Measurements from ENCODE around the gene CFB. TPM values are rescaled to one million over a fixed set of nuclear protein-coding genes. Genes with fewer than 3 reads are reported as not detected.

The CFB gene
- total and polyA plus RNA-seq, 2 of the 13 experiments (the other 11 are each of a cell fraction or from before 2014, with no cell fraction given): 171 to 513 TPM

DNA sequence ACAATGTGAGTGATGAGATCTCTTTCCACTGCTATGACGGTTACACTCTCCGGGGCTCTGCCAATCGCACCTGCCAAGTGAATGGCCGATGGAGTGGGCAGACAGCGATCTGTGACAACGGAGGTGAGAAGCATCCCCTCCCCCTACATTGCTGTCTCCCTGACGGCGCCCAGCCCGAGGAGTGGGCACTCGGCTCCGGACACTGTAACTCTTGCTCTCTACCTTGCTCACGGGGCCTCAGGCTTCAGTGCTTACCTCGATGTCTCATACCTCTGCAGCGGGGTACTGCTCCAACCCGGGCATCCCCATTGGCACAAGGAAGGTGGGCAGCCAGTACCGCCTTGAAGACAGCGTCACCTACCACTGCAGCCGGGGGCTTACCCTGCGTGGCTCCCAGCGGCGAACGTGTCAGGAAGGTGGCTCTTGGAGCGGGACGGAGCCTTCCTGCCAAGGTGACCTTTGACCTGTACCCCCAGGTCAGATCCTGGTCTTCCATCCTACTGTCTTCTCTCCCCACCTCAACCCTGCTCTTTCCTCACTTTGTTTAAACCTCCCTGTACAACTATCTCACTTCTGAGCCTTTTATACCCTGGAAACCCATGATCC, 1.3 kb downstream of the CFB start (continued):
- TF ChIP-seq, protein P1, sequence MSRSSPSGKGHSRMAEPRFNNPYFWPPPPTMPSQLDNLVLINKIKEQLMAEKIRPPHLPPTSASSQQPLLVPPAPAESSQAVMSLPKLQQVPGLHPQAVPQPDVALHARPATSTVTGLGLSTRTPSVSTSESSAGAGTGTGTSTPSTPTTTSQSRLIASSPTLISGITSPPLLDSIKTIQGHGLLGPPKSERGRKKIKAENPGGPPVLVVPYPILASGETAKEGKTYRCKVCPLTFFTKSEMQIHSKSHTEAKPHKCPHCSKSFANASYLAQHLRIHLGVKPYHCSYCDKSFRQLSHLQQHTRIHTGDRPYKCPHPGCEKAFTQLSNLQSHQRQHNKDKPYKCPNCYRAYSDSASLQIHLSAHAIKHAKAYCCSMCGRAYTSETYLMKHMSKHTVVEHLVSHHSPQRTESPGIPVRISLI (CRISPR knock-in tag; IDR thresholded peaks at IDR 0.05; ENCODE audit: borderline replicate concordance): no peak

DNA sequence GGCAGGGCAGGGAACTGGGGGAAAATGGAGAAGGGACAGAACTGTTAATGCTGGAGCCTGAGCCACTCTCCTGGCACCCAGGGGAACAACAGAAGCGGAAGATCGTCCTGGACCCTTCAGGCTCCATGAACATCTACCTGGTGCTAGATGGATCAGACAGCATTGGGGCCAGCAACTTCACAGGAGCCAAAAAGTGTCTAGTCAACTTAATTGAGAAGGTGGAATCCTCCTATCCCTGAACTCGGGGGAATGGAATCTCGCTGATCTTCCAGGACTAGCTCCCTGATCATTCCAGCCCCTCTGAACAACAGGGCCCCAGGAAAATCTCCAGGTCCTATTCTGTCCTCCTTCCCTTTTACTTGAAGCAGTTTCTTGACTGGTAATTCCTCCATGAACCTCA, 2.0 kb downstream of the CFB start:
- Histone ChIP-seq H3K4me3 (replicated peaks in 1 of 3; ENCODE audit: insufficient read depth in 1 of 3, low read depth in 2 of 3, low read length in 3 of 3) (0 out of 6 replicates have a peak overlapping the region, but pooled peaks of 1 of the 3 experiments have one; percentile 90), H4K20me1 (ENCODE audit: insufficient read depth, low read length) (no peaks in the 10 kb centered on the region), H3K79me2 (ENCODE audit: insufficient read depth, low read length) (peaks cover 22% of the 10 kb centered on the region), H3K4me1 (ENCODE audit: insufficient read depth, low read length) (peaks cover 71% of the 10 kb centered on the region), H3K9ac (ENCODE audit: insufficient read depth, low read depth, low read length) (peak overlapping the region; percentile 91; the same call in 1 of the 2 replicates), H3K27ac (ENCODE audit: extremely low read length, insufficient read depth, low read length) (peak overlapping the region; percentile 4), H3K27me3 (ENCODE audit: control insufficient read depth in 1 of 2, insufficient read depth in 2 of 2, low read length in 2 of 2) (no peaks in the 10 kb centered on the region; a peak in 1 of 5 replicates), H2AFZ (ENCODE audit: low read length) (no peak overlapping the region), H3K36me3 (replicated peaks in 1 of 2; ENCODE audit: control insufficient read depth in 1 of 2, insufficient read depth in 2 of 2, low read length in 2 of 2) (peaks cover 21 to 74% of the 10 kb centered on the region in 2 experiments), H3K4me2 (ENCODE audit: low read depth, low read length) (peak overlapping the region; percentile 98), H3K9me3 (ENCODE audit: low read length) (no peaks in the 10 kb centered on the region)
- intact Hi-C loops (cut with micrococcal nuclease; ENCODE audit: unreplicated experiment) (no loop called here), in situ Hi-C loops (cut with HindIII; ENCODE audit: extremely low pct_ligation_motif_present, low pct_unique_long_range_greater_than_20kb) (loop anchor here (5.0 kb wide), 1 partner anchor 46 kb away; the partner anchor contains the start of gene ZBTB12)
- no TSS peak for BruUV-seq (replicated peaks)
- 100% methylated on average over 4 of the region's 4 CpGs for WGBS (ENCODE audit: low lambda C conversion rate)
- POLR2A ChIA-PET: interaction anchor here (1.4 to 6.3 kb wide), 3 partner anchors 19 to 50 kb away, joined by 5 to 69 read pairs (median 6); partner anchors contain the start of gene ZBTB12
- DNase-seq (ENCODE audit: low spot score) (no peak), ATAC-seq (no peak), FAIRE-seq (no peak)
- CTCF ChIA-PET (ENCODE audit: low intra/inter-chr PET ratio, low total read pairs): no interaction called here
- TF ChIP-seq GLI4 (CRISPR knock-in tag; IDR thresholded peaks at IDR 0.05; ENCODE audit: borderline replicate concordance) (0 out of 2 replicates have a peak, but pooled peaks have one; percentile 42), ZNF34 (CRISPR knock-in tag; IDR thresholded peaks at IDR 0.05; ENCODE audit: borderline replicate concordance) (0 out of 2 replicates have a peak, but pooled peaks have one; percentile 4), MAFF (IDR thresholded peaks at IDR 0.05; ENCODE audit: low read depth, low read length) (peak; percentile 62), SAP130 (CRISPR knock-in tag; IDR thresholded peaks at IDR 0.05; ENCODE audit: low read depth) (no peak), MAFK (conservative IDR thresholded peaks at IDR 0.05 in 1 of 2, IDR thresholded peaks at IDR 0.05 in 1 of 2; ENCODE audit: low read length in 2 of 2) (peak; percentile 64 to 69), ZNF891 (CRISPR knock-in tag; IDR thresholded peaks at IDR 0.05) (no peak), ZNF598 (CRISPR knock-in tag; IDR thresholded peaks at IDR 0.05; ENCODE audit: borderline replicate concordance) (0 out of 2 replicates have a peak, but pooled peaks have one; percentile 27), ZNF17 (CRISPR knock-in tag; IDR thresholded peaks at IDR 0.05) (0 out of 2 replicates have a peak, but pooled peaks have one; percentile 31), ZNF550 (CRISPR knock-in tag; IDR thresholded peaks at IDR 0.05; ENCODE audit: borderline replicate concordance) (0 out of 2 replicates have a peak, but pooled peaks have one; percentile 16), ZNF274 (CRISPR knock-in tag; IDR thresholded peaks at IDR 0.05) (0 out of 2 replicates have a peak, but pooled peaks have one; percentile 35), ZNF720 (CRISPR knock-in tag; IDR thresholded peaks at IDR 0.05) (no peak), ZNF792 (CRISPR knock-in tag; IDR thresholded peaks at IDR 0.05) (no peak), XRCC5 (optimal IDR thresholded peaks at IDR 0.05; ENCODE audit: low read length) (peak; percentile 11)
- TF ChIP-seq, protein P2, sequence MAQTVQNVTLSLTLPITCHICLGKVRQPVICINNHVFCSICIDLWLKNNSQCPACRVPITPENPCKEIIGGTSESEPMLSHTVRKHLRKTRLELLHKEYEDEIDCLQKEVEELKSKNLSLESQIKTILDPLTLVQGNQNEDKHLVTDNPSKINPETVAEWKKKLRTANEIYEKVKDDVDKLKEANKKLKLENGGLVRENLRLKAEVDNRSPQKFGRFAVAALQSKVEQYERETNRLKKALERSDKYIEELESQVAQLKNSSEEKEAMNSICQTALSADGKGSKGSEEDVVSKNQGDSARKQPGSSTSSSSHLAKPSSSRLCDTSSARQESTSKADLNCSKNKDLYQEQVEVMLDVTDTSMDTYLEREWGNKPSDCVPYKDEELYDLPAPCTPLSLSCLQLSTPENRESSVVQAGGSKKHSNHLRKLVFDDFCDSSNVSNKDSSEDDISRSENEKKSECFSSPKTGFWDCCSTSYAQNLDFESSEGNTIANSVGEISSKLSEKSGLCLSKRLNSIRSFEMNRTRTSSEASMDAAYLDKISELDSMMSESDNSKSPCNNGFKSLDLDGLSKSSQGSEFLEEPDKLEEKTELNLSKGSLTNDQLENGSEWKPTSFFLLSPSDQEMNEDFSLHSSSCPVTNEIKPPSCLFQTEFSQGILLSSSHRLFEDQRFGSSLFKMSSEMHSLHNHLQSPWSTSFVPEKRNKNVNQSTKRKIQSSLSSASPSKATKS (CRISPR knock-in tag; IDR thresholded peaks at IDR 0.05): peak; percentile 66; the same call in 1 of the 2 replicates
- TF ChIP-seq, protein P3, sequence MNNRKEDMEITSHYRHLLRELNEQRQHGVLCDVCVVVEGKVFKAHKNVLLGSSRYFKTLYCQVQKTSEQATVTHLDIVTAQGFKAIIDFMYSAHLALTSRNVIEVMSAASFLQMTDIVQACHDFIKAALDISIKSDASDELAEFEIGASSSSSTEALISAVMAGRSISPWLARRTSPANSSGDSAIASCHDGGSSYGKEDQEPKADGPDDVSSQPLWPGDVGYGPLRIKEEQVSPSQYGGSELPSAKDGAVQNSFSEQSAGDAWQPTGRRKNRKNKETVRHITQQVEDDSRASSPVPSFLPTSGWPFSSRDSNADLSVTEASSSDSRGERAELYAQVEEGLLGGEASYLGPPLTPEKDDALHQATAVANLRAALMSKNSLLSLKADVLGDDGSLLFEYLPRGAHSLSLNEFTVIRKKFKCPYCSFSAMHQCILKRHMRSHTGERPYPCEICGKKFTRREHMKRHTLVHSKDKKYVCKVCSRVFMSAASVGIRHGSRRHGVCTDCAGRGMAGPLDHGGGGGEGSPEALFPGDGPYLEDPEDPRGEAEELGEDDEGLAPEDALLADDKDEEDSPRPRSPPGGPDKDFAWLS (CRISPR knock-in tag; IDR thresholded peaks at IDR 0.05; ENCODE audit: borderline replicate concordance): no peak
